Measurements from ENCODE around the gene ENTREP3. TPM values are rescaled to one million over a fixed set of nuclear protein-coding genes. Genes with fewer than 3 reads are reported as not detected.
A peak's percentile ranks its signal among the peaks of the same experiment; 100 is the strongest.

The ENTREP3 gene
- total RNA-seq, 1 experiment from 2014 or later = 69.9 TPM

GRCh38 chr1:155253797-155254196, 1.5 kb downstream of the ENTREP3 start:
- intact Hi-C loops (cut with micrococcal nuclease) = loop anchor here (5.0 kb wide), 1 partner anchor 54 kb away; the partner anchor contains the start of gene FDPS
- Histone ChIP-seq H3K4me3 (replicated peaks in 1 of 2; ENCODE audit: low read depth in 1 of 2, low read length in 2 of 2) (peak overlapping the region; percentile 75 to 84), H3K27ac (ENCODE audit: low read depth, low read length) (peak overlapping the region; percentile 62), H3K4me1 (ENCODE audit: control insufficient read depth in 1 of 2, insufficient read depth in 2 of 2, low read length in 2 of 2) (peaks cover 16 to 35% of the 10 kb centered on the region in 2 experiments; a peak in 3 of 4 replicates), H2AFZ (ENCODE audit: low read depth, low read length, poor library complexity, severe bottlenecking) (no peak overlapping the region), H3K36me3 (ENCODE audit: control insufficient read depth in 1 of 2, insufficient read depth in 2 of 2, low read length in 2 of 2) (peaks cover 6 to 8% of the 10 kb centered on the region in 2 experiments; a peak in 3 of 4 replicates), H3K9me2 (ENCODE audit: insufficient read depth) (no peaks in the 10 kb centered on the region), H3K9ac (ENCODE audit: low read length) (peak overlapping the region; percentile 81), H3K9me3 (ENCODE audit: control insufficient read depth in 1 of 2, insufficient read depth in 1 of 2, low read depth in 1 of 2, low read length in 2 of 2) (no peaks in the 10 kb centered on the region), H3K27me3 (ENCODE audit: insufficient read depth, low read length) (no peaks in the 10 kb centered on the region), H3K79me2 (ENCODE audit: insufficient read depth, low read length) (peaks cover 11% of the 10 kb centered on the region; the same call in 1 of the 2 replicates), H4K20me1 (ENCODE audit: insufficient read depth) (no peaks in the 10 kb centered on the region), H3K4me2 (ENCODE audit: low read length) (peak overlapping the region; percentile 95)
- RAD21 ChIA-PET (ENCODE audit: low non-redundant PET in 1 of 2, low total read pairs in 2 of 2, uncharacterized antibody in 2 of 2, unreplicated experiment in 2 of 2) = no interaction called here
- POLR2A ChIA-PET = no interaction called here
- BruUV-seq (replicated peaks) = no TSS peak
- ATAC-seq (no peak), DNase-seq (ENCODE audit: low read depth, low spot score) (no peak)
- TF ChIP-seq CBX3 (IDR thresholded peaks at IDR 0.05; ENCODE audit: low read depth) (no peak), RAD21 (IDR thresholded peaks at IDR 0.05; ENCODE audit: low read depth) (no peak), ZFX (IDR thresholded peaks at IDR 0.05) (no peak), YY1 (IDR thresholded peaks at IDR 0.05; ENCODE audit: extremely low read depth, insufficient replicate concordance, low read depth, low read length) (no peak), CEBPB (IDR thresholded peaks at IDR 0.05; ENCODE audit: low read depth) (no peak), ZNF274 (IDR thresholded peaks at IDR 0.05; ENCODE audit: low read depth, low read length) (no peak), EGR1 (IDR thresholded peaks at IDR 0.05; ENCODE audit: low read depth) (no peak)
- TF ChIP-seq, protein P1, sequence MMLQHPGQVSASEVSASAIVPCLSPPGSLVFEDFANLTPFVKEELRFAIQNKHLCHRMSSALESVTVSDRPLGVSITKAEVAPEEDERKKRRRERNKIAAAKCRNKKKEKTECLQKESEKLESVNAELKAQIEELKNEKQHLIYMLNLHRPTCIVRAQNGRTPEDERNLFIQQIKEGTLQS (IDR thresholded peaks at IDR 0.05) = no peak
- TF ChIP-seq, protein P2, sequence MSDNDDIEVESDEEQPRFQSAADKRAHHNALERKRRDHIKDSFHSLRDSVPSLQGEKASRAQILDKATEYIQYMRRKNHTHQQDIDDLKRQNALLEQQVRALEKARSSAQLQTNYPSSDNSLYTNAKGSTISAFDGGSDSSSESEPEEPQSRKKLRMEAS (IDR thresholded peaks at IDR 0.05) = no peak
- CTCF ChIA-PET = interaction anchor here (1.5 kb wide), 1 partner anchor 81 kb away, joined by 3 read pairs; the partner anchor contains the start of gene KRTCAP2

- TSS peak; percentile 40 for BruUV-seq (replicated peaks)
- H4K20me1 ChIP-seq (ENCODE audit: insufficient read depth) = no peaks in the 10 kb centered on the region
- H3K4me3 ChIP-seq (replicated peaks in 1 of 2; ENCODE audit: low read depth in 1 of 2, low read length in 2 of 2) = no peak overlapping the region
- ChIA-PET RAD21 (ENCODE audit: low non-redundant PET in 1 of 2, low total read pairs in 2 of 2, uncharacterized antibody in 2 of 2, unreplicated experiment in 2 of 2) (no interaction called here), POLR2A (no interaction called here), CTCF (interaction anchor here (0.9 to 2.4 kb wide), 3 partner anchors 24 to 243 kb away, joined by 3 to 6 read pairs (median 3); partner anchors contain the start of genes HCN3 and KRTCAP2)
- TF ChIP-seq, protein P3, sequence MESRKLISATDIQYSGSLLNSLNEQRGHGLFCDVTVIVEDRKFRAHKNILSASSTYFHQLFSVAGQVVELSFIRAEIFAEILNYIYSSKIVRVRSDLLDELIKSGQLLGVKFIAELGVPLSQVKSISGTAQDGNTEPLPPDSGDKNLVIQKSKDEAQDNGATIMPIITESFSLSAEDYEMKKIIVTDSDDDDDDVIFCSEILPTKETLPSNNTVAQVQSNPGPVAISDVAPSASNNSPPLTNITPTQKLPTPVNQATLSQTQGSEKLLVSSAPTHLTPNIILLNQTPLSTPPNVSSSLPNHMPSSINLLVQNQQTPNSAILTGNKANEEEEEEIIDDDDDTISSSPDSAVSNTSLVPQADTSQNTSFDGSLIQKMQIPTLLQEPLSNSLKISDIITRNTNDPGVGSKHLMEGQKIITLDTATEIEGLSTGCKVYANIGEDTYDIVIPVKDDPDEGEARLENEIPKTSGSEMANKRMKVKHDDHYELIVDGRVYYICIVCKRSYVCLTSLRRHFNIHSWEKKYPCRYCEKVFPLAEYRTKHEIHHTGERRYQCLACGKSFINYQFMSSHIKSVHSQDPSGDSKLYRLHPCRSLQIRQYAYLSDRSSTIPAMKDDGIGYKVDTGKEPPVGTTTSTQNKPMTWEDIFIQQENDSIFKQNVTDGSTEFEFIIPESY (IDR thresholded peaks at IDR 0.05; ENCODE audit: extremely low read depth, insufficient replicate concordance, low read length) = no peak
- peaks cover 3 to 4% of the 10 kb centered on the region in 2 experiments; a peak in 2 of 4 replicates for H3K36me3 ChIP-seq (ENCODE audit: control insufficient read depth in 1 of 2, insufficient read depth in 2 of 2, low read length in 2 of 2)
- no peaks in the 10 kb centered on the region for H3K27me3 ChIP-seq (ENCODE audit: insufficient read depth, low read length)
- peak overlapping the region; percentile 95 for H3K4me2 ChIP-seq (ENCODE audit: low read length)
- H3K9me3 ChIP-seq (ENCODE audit: control insufficient read depth in 1 of 2, insufficient read depth in 1 of 2, low read depth in 1 of 2, low read length in 2 of 2) = no peaks in the 10 kb centered on the region
- H2AFZ ChIP-seq (ENCODE audit: low read depth, low read length, poor library complexity, severe bottlenecking) = no peak overlapping the region
- intact Hi-C loops (cut with micrococcal nuclease) = loop anchor here (5.0 kb wide), 1 partner anchor 54 kb away; the partner anchor contains the start of gene FDPS
- H3K9ac ChIP-seq (ENCODE audit: low read length) = peak overlapping the region; percentile 81
- no peaks in the 10 kb centered on the region for H3K9me2 ChIP-seq (ENCODE audit: insufficient read depth)
- ATAC-seq (no peak), DNase-seq (ENCODE audit: low read depth, low spot score) (no peak)
- H3K4me1 ChIP-seq (ENCODE audit: control insufficient read depth in 1 of 2, insufficient read depth in 2 of 2, low read length in 2 of 2) = peaks cover 16 to 35% of the 10 kb centered on the region in 2 experiments; a peak in 3 of 4 replicates
- H3K79me2 ChIP-seq (ENCODE audit: insufficient read depth, low read length) = peaks cover 11% of the 10 kb centered on the region; the same call in 1 of the 2 replicates
- peak overlapping the region; percentile 62 for H3K27ac ChIP-seq (ENCODE audit: low read depth, low read length)
Observed at GRCh38 chr1:155253208-155253607, 2.1 kb downstream of the ENTREP3 start.

Data from HCT116 (cell line).